Psoas muscle (tissue), 8 donors: ENCODE results near the gene NR5A2. TPM values are rescaled to one million over a fixed set of nuclear protein-coding genes. Genes with fewer than 3 reads are reported as not detected.

Experiments
- ATAC-seq, 4 donors: fragments of 200-7000 bp; cut with Tn5 transposase; one replicate each; pipeline ENCODE4 v1.9.1; 2020; ENCODE audit warnings: moderate library complexity in 3 of 4, mild to moderate bottlenecking in 2 of 4
- DNase-seq, 2 donors: peaks; one replicate each; pipeline ENCODE4 v3.0.0-alpha.2; 2020
- H3K27ac ChIP-seq: fragments of 200-600 bp; one replicate; pipeline ENCODE4 v1.8.0; 2022
- H3K27me3 ChIP-seq, 3 donors: fragments of 200-600 bp in 1 of 3; one replicate each; pipeline versions ENCODE4 v1.6.1 to v1.8.0; 2013 to 2022; ENCODE audit warnings: low read length in 2 of 3, mild to moderate bottlenecking in 2 of 3, moderate library complexity in 1 of 3; ENCODE audit not compliant: insufficient read depth in 3 of 3
- H3K36me3 ChIP-seq, 2 donors: fragments of 200-600 bp in 1 of 2; one replicate each; pipeline versions ENCODE4 v1.6.1 to v1.8.0; 2013 to 2022; ENCODE audit warnings: low read depth in 1 of 2, mild to moderate bottlenecking in 1 of 2, moderate library complexity in 1 of 2; ENCODE audit not compliant: insufficient read depth in 1 of 2
- H3K4me1 ChIP-seq: fragments of 200-600 bp; one replicate; pipeline ENCODE4 v1.8.0; 2022
- H3K4me3 ChIP-seq: fragments of 200-600 bp; one replicate; pipeline ENCODE4 v1.8.0; 2022; ENCODE audit warnings: mild to moderate bottlenecking
- H3K9me3 ChIP-seq: fragments of 200-600 bp; one replicate; pipeline ENCODE4 v1.8.0; 2022
- CTCF ChIP-seq: fragments of 200-600 bp; IDR thresholded peaks from one replicate; pipeline ENCODE4 v1.8.0; 2022; ENCODE audit warnings: antibody characterized with exemption
- WGBS, 3 donors: extraction: QIAGEN DNeasy Blood & Tissue Kit; methylation state at CpG; one replicate each; pipeline versions ENCODE4 v1.1.6 to v1.1.7; 2013; 5-methylcytosine and 5-hydroxymethylcytosine counted together
- intact Hi-C, 2 donors: fragments of 100-400 bp; cut with DNase I; formaldehyde crosslinking; loops; one replicate each; pipeline versions ENCODE4 v1.11.0 to v1.14.2; 2022
- polyA plus RNA-seq, 3 donors: library from polyadenylated mRNA; stranded (reverse); fragments of 200-250 nt; gene quantifications; one replicate each; pipeline ENCODE4 v1.2.3, GENCODE V29; 2013
- total RNA-seq, 4 donors: library from RNA; stranded (reverse); fragmentation: NEBNext Ultra II Directional in 2 of 4; extraction: Animal tissue kit (Norgen Biotek cat#: 25700) in 2 of 4; gene quantifications; one replicate each; pipeline versions ENCODE4 v1.2.1 to v1.2.4, GENCODE V29; 2021 to 2023
- donor health status: healthy with polysubstance abuse.
- donor health status: DM: no; HTN: no; CAD: no; lungs with moderate emphysema.
- donor health status: Bipolar disorder and iron deficiency.
- donor health status: healthy.
- donor health status: DM: yes; HTN: yes; CAD: no.
- donor health status: DM: no; HTN: no; CAD: no.
- donor health status: DM: no; HTN: no; CAD: no.
- donor health status: DM: yes; HTN: yes; CAD: no.

The NR5A2 gene
- total and polyA plus RNA-seq, 7 donors: 0.27 to 1.2 (median 0.60) TPM

- ATAC-seq: no peak
- H3K4me1 ChIP-seq: no peaks in the 10 kb centered on the region
- H3K4me3 ChIP-seq: no peak overlapping the region
- no peaks in the 10 kb centered on the region for H3K27me3 ChIP-seq
- H3K27ac ChIP-seq: no peak overlapping the region
- TF ChIP-seq CTCF: no peak
- no peak for DNase-seq
- intact Hi-C loops: no loop called here
- WGBS, 3 donors: 34 to 42% (median 35%) methylated on average over 3 of the region's 3 CpGs
- H3K9me3 ChIP-seq: no peaks in the 10 kb centered on the region
- H3K36me3 ChIP-seq: no peaks in the 10 kb centered on the region
Measured at GRCh38 chr1:200099040-200099439, 71.5 kb downstream of the NR5A2 start.

- ATAC-seq (no peak), DNase-seq (no peak)
- TF ChIP-seq CTCF: no peak
- no peak overlapping the region for H3K27ac ChIP-seq
- intact Hi-C loops: no loop called here
- no peaks in the 10 kb centered on the region for H3K4me1 ChIP-seq
- 69 to 78% (median 70%) methylated on average over 1 of the region's 1 CpG for WGBS, 3 donors
- H3K4me3 ChIP-seq: no peak overlapping the region
- no peaks in the 10 kb centered on the region for H3K9me3 ChIP-seq
- no peaks in the 10 kb centered on the region for H3K27me3 ChIP-seq
- no peaks in the 10 kb centered on the region for H3K36me3 ChIP-seq
Measured at GRCh38 chr1:200103966-200104583, 76.6 kb downstream of the NR5A2 start.

GRCh38 chr1:200107004-200107470, 79.5 kb downstream of the NR5A2 start:
- Histone ChIP-seq H3K27me3 (no peaks in the 10 kb centered on the region), H3K4me1 (no peaks in the 10 kb centered on the region), H3K9me3 (no peaks in the 10 kb centered on the region), H3K4me3 (no peak overlapping the region), H3K27ac (no peak overlapping the region), H3K36me3 (no peaks in the 10 kb centered on the region)
- DNase-seq: no peak
- TF ChIP-seq CTCF: no peak
- 44 to 50% (median 48%) methylated on average over 8 of the region's 8 CpGs for WGBS, 3 donors
- ATAC-seq: no peak
- intact Hi-C loops: no loop called here

- intact Hi-C loops: no loop called here
- Histone ChIP-seq H3K36me3 (no peaks in the 10 kb centered on the region), H3K27me3 (no peaks in the 10 kb centered on the region), H3K4me3 (no peak overlapping the region), H3K9me3 (no peaks in the 10 kb centered on the region), H3K4me1 (no peaks in the 10 kb centered on the region), H3K27ac (no peak overlapping the region)
- no peak for ATAC-seq
- no peak for TF ChIP-seq CTCF
- WGBS, 3 donors: 0 to 8% (median 0%) methylated on average over 1 of the region's 1 CpG
- no peak for DNase-seq
Measured at GRCh38 chr1:200108659-200109058, 81.1 kb downstream of the NR5A2 start.

GRCh38 chr1:200112290-200112689, 84.8 kb downstream of the NR5A2 start:
- H3K36me3 ChIP-seq: no peaks in the 10 kb centered on the region
- H3K4me3 ChIP-seq: no peak overlapping the region
- H3K9me3 ChIP-seq: no peaks in the 10 kb centered on the region
- H3K27me3 ChIP-seq: no peaks in the 10 kb centered on the region
- ATAC-seq: no peak
- H3K27ac ChIP-seq: no peak overlapping the region
- no peak for DNase-seq
- TF ChIP-seq CTCF: no peak
- no peaks in the 10 kb centered on the region for H3K4me1 ChIP-seq
- WGBS, 3 donors: 79 to 88% (median 86%) methylated on average over 3 of the region's 3 CpGs
- intact Hi-C loops: no loop called here
